ENCODE data around the gene LITAFD. TPM values are rescaled to one million over a fixed set of nuclear protein-coding genes. Genes with fewer than 3 reads are reported as not detected.
A peak's percentile ranks its signal among the peaks of the same experiment; 100 is the strongest.

Gene LITAFD
- total and polyA plus RNA-seq, 2 experiments from 2014 or later = not detected

GRCh38 chr16:8866118-8866883 lies 15.8 kb upstream of the LITAFD start:
- H4K20me1 ChIP-seq (replicated peaks; ENCODE audit: insufficient read depth) = peaks cover 55% of the 10 kb centered on the region
- H3K9me2 ChIP-seq (ENCODE audit: insufficient read depth) = no peaks in the 10 kb centered on the region
- no peak overlapping the region for H2AFZ ChIP-seq
- TF ChIP-seq ETS1 (IDR thresholded peaks at IDR 0.05) (no peak; the same call in 1 of the 2 replicates), CREB1 (CRISPR knock-in tag; IDR thresholded peaks at IDR 0.05; ENCODE audit: low read depth) (peak; percentile 66; the same call in 1 of the 2 replicates), POLR2AphosphoS5 (IDR thresholded peaks at IDR 0.05; ENCODE audit: low read depth) (peak; percentile 32; the same call in 1 of the 2 replicates), ZNF462 (CRISPR knock-in tag; IDR thresholded peaks at IDR 0.05) (no peak), EZH2phosphoT487 (IDR thresholded peaks at IDR 0.05; ENCODE audit: unreplicated experiment) (no peak), ZNF331 (CRISPR knock-in tag; IDR thresholded peaks at IDR 0.05; ENCODE audit: low read depth) (no peak)
- ATAC-seq (peak; percentile 61), DNase-seq (ENCODE audit: low spot score) (peak; percentile 97)
- Mint-ChIP-seq H3K27me3 (ENCODE audit: insufficient read depth, low read depth, poor library complexity) (peaks cover 40% of the 10 kb centered on the region), H3K4me3 (peak overlapping the region; percentile 89), H3K4me1 (peaks cover 58% of the 10 kb centered on the region), H3K9me3 (no peaks in the 10 kb centered on the region; the same call in 2 of the 3 replicates), H3K27ac (peak overlapping the region; percentile 90), H3K36me3 (ENCODE audit: low read depth) (peaks cover 35% of the 10 kb centered on the region)
- peaks cover 72% of the 10 kb centered on the region for H3K79me2 ChIP-seq (replicated peaks; ENCODE audit: insufficient read depth)
- H3K4me1 ChIP-seq (ENCODE audit: insufficient read depth) = peaks cover 54% of the 10 kb centered on the region
- no peaks in the 10 kb centered on the region for H3K27me3 ChIP-seq (ENCODE audit: insufficient read depth)
- peaks cover 37% of the 10 kb centered on the region for H3F3A ChIP-seq (replicated peaks; ENCODE audit: low read depth)
- H3K36me3 ChIP-seq (ENCODE audit: insufficient read depth) = no peaks in the 10 kb centered on the region
- H3K4me3 ChIP-seq = peak overlapping the region; percentile 100
- peak overlapping the region; percentile 95 for H3K27ac ChIP-seq (ENCODE audit: low read depth)
- H3K4me2 ChIP-seq = peak overlapping the region; percentile 100

Measured in GM23338 (cell line).